ENCODE results near the gene WDR6.

- TF ChIP-seq ATF2 (CRISPR knock-in tag; IDR thresholded peaks at IDR 0.05; ENCODE audit: borderline replicate concordance, low read depth) (no peak), ESRRA (CRISPR knock-in tag; IDR thresholded peaks at IDR 0.05; ENCODE audit: borderline replicate concordance) (no peak), CTCF (IDR thresholded peaks at IDR 0.05) (no peak), FOXK1 (CRISPR knock-in tag; IDR thresholded peaks at IDR 0.05) (no peak), JUN (CRISPR knock-in tag; IDR thresholded peaks at IDR 0.05) (no peak), ZNF281 (CRISPR knock-in tag; IDR thresholded peaks at IDR 0.05) (no peak)
Observed at GRCh38 chr3:48982686-48983085, 24.5 kb upstream of the WDR6 start.
